LoVo (cell line): Measurements from ENCODE around the gene NR4A3.
A peak's percentile ranks its signal among the peaks of the same experiment; 100 is the strongest.
"Not testable (repeated sequence)": the region's sequence is repeated elsewhere in the genome, so short reads cannot be mapped to it uniquely, and the experiment has no call there.

Experiments
- DNase-seq: peaks from one replicate; pipeline ENCODE4 v3.0.0-alpha.2; 2016; ENCODE audit warnings: low spot score

The NR4A3 gene

DNA sequence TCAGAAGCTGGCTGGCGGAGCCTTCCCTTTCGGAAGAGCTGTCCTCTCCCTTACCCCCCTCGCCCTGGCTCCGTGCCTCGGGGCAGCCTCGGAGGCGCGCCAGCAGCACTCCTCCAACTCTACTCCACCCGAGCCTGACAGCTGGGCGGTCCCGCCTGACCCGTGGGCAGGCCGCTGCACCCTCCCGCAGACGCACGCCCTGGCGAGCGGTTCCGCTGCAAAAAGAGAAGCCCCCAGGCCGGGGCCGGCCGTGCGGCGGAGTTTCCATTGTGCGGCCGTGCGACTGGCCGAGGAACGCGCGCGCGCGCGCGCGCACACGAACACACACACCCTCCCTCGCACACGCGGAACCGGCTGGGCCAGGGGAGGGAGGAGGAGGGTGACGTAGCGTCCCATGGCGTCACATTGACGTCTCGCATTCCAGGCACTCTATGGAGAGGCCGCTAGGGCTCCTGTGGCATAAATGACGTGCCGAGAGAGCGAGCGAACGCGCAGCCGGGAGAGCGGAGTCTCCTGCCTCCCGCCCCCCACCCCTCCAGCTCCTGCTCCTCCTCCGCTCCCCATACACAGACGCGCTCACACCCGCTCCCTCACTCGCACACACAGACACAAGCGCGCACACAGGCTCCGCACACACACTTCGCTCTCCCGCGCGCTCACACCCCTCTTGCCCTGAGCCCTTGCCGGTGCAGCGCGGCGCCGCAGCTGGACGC lies at the start of gene NR4A3:
TSS of gene NR4A3 (plus strand) at position 490 of the 713 bp plus-strand sequence. CDS start 6,158 bp downstream, outside the sequence.
- peak; percentile 90 for DNase-seq

DNA sequence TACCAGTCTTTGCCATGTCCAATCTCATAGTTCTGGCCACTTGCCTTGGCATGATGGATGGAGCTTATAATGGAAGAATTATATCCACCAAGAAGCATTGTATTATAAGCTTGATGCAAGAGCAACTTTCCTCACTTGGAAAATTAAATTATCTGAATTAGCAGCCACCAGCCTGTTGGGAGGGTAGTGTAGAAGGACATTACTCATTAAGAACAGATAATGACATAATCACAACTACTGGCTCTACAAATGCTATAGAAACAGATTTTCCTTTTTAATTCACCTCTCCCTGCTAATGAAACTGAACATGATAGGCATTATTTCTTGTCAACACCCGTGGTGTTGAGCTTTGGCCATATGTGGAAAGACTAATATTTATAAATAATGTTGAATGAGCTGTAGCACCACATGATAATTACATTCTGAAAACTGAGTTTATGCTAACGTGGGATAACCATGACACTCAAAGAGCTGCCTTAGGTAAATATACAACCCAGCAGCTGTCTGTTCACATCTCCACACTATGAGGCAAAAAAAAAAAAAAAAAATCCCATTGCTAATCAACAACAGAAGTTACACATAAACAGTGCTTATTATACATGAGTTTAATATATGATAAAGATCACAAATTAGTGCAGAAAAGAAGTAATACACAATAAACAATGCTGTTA lies 48.1 kb upstream of the NR4A3 start:
- no peak for DNase-seq

DNA sequence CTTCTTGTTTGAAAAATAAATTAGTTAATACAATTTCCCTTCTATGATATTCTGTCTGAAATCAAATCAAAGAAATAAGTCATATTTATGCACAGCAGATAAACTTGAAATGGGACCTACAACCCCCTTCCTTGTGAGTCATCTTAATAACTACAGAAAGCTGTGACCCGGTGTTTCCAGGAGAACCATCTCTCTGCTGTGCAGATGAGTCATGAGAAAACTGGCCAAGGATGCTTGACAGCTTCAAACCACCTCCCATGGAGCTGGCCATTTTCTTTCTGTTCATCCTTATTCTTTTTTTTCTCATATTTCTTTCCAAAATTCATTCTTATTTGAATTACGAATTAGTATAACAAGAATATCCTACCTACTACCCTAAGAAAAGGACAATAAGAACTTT lies 43.4 kb upstream of the NR4A3 start:
- peak; percentile 15 for DNase-seq

DNA sequence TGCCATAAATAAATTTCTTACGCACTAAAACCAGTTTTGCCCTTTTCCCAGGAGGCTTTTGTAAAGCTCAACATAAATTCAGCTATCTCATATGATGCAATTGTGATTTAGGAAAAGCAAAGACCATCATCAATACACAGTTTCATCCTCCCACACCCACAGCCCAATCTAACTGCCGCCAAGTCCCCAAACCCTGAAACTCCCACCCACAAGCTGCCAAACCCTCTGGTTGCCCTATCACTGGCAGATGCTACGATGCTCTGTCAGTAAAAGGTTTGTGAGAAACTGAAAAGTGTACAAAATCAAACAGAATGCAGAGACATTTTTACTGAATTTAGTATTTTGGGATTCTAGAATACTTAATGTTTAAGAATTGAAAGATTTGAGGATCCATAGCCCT lies 42.8 kb upstream of the NR4A3 start:
- DNase-seq: no peak

DNA sequence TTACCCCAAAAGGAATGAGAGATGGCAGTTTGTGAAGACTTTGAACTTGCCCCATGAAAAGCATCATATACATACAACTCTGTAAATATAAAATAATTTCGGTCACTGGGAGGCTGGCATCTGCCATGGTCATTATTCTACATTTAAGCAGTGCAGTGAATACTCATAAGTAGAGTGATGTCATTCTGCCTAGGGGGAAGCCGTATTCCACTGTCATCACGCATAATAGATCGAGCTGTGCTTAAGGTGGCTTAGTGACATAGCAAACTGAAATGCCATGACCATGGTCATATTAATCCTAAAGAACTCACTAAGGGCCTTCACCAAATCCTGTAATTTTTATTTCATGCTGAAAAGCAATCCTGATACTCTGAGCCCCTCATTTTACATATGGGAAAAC lies 42.4 kb upstream of the NR4A3 start:
- no peak for DNase-seq

DNA sequence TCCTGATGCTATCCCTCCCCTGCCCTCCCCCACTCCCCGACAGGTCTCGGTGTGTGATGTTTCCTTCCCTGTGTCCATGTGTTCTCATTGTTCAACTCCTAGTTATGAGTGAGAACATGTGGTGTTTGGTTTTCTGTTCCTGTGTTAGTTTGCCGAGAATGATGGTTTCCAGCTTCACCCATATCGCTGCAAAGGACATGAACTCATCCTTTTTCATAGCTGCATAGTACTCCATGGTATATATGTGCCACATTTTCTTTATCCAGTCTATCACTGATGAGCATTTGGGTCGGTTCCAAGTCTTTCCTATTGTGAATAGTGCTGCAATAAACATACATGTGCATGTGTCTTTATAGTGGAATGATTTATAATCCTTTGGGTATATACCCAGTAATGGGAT lies 39.3 kb upstream of the NR4A3 start:
- DNase-seq: not testable (repeated sequence)

DNA sequence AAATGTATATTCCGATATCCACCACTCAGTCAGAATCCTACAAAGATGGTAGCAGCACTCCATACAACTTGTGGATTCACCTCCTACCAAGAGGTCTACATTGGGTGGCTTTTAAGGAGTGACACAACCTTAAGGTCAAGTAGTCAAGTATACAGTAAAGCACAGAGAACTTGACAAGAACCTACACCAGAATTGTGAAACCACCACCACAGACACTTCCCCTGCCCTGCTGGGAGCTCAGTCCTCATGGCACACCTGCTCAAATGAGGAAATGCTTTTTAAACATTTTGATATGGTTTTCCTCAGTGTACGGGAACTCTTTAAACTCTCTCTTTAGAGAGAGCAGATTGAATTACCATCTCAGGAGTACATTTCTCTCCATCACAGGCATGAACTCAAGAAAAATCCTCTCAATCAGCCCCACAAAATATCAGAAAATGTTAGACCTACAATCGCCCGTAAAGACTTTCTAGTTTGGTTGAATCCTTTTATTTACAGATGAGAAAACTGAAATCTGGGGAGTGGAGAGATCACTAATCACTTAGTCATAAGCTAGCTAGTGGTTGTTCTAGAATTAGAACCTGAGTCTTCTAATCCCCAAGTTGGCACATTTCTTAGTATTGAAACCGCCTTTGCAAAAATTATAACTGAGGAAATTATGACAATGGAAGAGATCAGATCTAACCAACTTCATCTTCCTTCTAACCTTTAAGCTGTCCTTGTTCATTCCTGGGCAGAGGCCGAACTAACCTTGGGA lies 38.5 kb upstream of the NR4A3 start:
- no peak for DNase-seq

DNA sequence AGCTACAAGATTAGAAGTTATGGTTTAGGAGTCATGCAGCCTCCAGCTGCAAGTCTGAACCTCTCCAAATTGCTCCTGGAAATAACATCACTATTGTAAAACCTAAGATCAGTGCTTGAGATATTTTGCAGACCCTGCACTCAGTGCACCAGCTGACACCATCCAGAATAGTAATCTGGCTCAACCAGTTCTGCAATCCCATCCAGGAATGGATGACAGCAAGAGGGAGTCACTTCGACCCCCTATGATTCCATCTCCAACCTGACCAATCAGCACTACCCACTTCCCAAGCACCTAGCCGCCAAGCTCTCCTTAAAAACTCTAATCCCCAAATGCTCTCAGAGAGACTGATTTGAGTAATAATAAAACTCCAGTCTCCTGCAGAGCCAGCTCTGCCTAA lies 37.9 kb upstream of the NR4A3 start:
- DNase-seq: no peak

DNA sequence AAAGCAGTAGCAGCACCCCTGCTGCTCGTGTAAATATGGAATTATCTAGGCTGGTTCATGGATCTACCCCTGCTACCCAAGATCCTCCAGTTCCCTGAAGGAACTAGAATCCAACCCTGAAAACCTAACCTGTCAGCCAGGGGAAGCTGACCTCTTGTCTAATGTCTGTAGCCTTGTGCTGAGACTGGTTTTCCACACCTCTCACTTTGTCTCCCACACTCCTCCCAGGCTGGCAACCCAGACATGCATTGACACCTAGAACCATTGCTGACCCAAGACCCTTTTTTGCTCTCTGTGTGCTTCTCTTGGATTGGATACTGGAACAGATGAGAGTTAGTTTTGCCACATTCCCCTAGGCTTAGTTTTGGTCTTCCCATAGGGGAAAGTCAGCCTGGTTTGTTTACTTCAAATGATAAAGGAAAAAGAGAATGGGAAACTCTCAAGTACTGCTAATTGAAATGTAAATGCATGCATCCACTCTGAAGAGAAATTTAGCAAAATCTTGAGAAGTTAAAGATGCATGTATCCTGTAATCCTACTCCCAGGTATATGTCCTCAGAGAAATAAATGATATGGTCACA lies 36.6 kb upstream of the NR4A3 start:
- DNase-seq: no peak

DNA sequence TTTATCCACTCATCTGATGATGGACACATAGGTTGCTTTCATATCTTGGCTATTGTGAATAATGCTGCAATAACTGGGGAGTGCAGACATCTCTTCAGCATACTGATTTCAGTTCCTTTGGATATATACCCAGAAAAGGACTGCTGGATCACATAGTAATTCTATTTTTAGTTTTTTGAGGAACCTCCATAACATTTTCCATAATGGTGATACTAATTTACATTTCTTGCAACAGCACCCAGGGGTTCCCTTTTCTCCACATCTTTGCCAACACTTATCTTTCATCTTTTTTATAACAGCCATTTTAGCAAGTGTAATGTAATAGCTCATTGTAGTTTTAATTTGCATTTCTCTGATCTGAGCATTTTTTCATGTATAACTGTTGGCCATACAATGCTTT lies 34.1 kb upstream of the NR4A3 start:
- DNase-seq: no peak

DNA sequence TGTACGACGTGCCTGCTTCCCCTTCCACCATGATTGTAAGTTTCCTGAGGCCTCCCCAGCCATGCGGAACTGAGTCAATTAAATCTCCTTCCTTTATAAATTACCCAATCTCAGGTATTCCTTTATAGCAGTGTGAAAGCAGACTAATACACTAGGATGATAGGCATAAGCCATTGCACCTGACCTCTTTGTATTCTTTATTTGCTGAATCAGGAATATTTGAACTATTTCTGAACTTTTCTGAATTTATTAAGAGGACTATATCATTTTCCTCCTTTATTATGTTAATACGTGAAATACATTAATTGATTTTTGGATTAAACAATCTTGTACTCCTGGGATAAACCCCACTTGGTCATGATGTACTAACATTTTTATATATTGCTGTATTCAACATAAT lies 28.2 kb upstream of the NR4A3 start:
- DNase-seq: no peak

DNA sequence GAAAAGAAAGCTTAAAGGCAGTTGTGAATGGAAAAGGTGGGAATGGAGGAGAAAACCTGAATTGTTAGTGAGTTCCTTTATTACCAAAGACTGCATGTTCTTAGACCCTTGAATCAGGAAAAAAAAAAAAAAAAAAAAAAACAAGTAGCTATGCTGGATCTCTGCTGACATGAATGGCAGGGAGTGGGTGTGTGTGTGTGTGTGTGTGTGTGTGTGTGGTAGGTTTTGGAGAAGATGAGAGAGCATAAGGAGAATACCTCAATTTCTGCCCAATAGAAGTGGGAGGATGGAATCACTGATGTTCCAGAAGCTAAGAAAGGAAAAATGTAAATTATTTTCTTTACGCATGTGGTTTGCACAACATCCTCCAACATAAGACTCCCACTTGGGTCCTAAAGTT lies 25.5 kb upstream of the NR4A3 start:
- no peak for DNase-seq

DNA sequence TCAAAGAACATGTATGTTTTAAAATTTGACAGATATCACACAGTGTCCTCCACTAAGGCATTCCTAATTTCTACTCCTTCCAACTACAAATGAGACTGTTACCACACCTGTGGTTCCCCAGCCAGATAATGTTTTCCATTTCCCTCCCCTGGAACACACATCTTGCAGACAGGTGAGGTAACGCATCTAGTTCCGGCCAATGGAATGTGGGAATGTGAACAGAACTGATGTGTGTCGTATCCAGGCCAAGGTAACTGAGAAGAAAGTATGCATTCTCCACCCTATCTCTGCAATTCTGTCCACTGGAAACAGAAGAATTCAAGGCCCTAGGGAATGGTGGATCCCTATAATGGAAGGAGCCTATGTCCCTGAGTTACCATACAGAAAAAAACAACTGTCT lies 19.9 kb upstream of the NR4A3 start:
- no peak for DNase-seq

DNA sequence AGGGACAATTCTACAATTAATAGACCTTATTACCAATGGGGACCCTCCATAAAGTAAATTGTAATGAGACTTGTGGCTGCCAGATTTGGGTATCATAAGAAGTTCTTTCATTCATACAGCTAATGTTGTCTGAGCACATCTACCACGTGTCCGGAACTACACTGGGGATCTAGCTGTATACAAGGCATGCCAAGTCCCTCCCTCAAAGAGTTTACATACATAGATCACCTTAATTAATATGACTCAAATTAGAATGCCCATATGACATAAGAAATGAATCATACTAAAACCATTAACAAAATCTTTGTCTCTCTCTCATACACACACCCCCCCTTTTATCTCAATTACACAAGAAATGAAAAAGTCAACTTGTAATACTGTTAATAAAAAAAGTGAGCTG lies 18.0 kb upstream of the NR4A3 start:
- DNase-seq: no peak

DNA sequence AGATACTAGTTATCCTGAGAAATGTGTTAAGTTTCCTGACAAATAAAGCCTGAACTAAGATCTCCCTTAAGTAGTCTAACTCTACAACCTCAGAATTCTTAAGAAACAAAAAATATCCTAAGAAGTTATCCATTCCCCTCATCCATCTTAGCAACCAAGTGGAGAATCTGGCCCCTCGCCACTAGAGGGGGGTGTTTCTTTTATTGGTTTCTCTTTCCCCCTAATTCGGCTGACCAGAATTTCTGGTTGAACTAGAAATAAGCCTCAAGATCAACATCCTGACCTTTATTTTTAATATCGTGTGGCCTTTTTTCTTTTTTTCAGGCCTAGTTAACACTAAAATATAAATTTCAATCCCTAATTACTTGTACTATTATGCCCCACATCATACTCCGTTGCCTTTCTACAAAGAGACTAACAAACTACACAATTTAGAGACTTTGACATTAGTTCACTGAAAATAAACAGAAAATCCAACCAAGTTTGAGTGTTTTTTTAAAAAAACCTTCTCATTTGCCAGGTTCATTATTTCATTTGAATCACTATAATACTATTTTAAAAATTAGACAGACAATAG lies 14.3 kb upstream of the NR4A3 start:
- DNase-seq: peak; percentile 63

DNA sequence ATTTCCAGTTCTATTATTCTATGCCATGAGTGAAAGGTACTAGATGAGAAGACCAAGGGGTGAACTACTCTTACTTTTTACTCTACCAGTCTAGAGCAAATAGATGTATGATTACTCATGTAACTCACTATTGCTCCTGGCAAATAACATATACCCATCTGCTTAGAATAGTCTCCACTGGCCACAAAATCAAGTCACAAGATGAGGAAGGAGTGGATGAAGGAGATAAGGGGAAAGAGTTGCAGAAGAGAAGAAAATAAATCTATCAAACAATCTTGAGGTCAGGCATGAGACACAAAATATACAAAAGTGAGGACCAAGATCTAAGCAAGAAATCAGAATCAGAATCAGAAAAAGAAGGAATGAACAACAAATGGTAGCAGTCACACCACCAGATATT lies 13.7 kb upstream of the NR4A3 start:
- no peak for DNase-seq

DNA sequence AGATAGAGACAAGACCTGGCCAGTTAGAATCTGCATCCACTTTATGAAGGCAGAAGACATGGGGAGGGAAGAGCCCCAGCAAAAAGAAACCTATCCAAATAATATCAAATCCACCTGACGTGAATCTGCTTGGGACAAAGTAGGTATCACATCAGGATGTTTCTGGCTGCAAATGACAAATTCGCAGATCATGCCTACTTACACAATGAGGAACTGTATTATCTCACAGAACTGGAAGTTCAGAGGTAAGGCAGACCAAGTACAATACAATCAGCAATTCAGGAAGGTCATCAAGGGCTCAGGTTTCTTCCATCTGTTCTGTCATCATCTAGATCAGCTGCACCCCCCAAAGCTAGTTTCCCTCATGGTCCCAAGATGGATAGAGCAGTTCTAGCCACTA lies 13.2 kb upstream of the NR4A3 start:
- no peak for DNase-seq

DNA sequence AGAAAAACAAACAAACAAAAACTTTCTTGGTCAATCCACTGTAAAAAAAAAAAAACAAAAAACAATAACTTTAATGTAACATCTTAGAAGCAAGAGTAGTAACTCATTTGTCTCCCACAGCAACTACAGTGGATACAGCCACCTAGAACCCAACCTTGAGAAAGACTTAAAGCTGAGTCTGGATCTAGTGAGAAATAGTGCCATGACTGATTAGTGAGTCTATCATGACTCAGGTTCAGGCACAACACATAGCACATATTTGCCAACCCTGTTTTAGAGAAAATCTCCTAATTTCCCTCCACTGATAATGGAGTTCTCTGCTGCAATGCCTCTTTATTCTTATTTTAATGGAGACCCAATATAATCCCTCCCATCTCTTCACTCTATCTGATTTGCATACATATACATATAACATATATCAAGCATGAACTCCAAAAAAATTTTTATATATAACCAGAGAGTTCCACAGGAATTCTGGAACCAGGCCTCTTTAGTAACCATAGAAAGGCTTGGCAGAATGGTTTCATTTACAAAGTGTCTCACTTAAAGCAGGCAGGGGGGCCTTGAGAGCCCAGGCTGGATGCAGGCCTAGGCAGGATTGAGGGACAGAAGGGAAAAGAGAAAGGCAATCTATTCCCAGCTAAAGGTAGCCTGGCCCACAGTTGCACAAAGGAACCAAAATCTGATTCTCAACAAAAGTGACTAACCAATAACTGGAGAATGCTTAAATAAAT lies 11.9 kb upstream of the NR4A3 start:
- DNase-seq: no peak

DNA sequence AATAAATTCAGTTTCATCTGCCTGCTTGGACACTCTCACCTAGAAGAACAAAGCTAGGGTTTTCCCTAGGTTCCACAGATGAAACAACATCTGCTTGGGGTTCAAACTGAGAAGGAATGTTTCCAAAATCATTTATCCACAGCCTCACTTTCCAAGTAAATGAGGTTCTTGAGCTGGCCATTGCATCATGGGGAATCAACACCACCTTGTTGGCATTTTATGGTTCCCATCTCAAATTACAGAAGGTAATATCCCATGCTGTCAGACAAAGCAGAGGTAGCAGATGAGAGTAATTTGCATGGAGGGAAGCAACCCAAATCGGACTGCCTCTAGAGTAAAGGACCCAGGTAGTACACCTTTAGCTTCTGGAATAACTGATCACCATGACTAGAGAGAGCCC lies 10.5 kb upstream of the NR4A3 start:
- DNase-seq: no peak

DNA sequence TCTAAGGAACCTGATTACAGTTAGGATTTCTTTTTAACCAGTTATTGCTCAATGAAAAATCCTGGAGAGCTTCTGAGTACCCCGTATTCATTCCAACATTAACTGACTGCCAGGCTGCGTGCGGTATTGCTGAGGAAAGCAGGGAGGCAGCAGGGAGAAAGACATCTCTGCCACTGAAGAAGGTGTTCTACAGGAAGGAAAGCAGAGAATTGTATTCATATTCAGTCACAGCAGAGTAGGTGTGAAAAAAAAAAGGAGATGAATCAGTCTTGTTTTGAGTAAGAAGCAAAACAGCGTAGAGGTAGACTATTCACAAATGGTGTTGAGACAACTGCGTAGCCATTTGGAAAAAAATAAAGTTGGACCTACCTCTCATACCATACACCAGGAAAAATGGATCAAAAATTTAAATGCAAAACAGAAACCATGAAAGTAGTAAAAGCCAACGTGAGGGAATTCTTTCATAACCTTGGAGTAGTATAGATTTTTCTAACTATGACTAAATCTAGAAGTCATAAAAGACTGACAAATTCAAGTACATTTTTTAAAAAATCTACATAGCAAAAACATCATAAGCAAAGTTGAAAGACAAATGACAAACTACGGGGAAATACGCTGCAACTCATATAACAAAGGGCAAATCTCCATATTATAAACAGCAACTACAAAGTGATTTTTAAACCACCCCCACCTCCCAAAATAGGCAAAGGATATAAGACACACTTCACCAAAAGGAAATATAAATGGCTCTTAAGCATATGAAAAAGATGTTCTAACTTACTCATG lies 9.9 kb upstream of the NR4A3 start:
- DNase-seq: no peak

DNA sequence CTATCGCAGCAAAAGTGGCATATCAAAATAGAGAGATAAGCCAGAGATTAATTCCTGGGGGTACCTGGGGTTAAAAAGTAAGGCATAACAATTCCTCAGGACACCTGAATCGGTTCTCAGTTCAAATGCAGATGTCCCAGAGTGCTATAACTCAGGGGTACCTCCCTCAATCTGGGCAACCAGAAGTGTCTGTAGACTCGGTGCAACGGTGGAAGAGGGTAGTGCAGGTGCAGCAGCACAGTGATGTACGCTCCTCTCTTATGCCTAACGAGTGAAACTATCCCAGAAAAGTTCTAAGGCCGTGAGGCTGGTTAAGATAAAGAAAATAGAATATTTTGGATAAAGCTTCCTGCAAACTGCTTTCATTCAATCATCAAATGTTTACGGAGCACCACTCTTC lies 7.9 kb upstream of the NR4A3 start:
- no peak for DNase-seq
